ENCODE results near the gene ARHGAP26. TPM values are rescaled to one million over a fixed set of nuclear protein-coding genes. Genes with fewer than 3 reads are reported as not detected.

The ARHGAP26 gene
- total and polyA plus RNA-seq, 9 donors, result 1.9 to 47.1 (median 12.0) TPM

DNA sequence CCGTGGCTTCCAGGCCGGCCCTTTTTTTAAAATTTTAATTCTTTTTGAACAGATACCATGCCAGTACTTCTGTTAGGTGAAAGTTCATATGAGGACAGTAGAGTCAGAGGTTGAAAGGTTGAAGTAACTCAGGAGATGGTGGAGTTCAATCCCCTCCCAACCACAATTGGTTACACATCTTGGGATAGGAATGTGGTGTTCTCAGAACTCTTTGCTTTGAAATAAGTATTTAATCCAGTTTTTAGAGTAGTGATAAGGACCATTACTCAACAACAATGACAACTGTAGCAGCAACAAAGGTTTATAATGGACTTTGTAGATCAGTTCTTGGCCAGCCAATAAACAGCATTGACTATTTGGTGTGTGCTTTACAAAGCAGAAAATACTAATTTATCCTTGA is 116.0 kb downstream of the ARHGAP26 start:
- WGBS, 3 donors, result 47 to 50% (median 49%) methylated on average over 2 of the region's 2 CpGs
- TF ChIP-seq, protein P1, sequence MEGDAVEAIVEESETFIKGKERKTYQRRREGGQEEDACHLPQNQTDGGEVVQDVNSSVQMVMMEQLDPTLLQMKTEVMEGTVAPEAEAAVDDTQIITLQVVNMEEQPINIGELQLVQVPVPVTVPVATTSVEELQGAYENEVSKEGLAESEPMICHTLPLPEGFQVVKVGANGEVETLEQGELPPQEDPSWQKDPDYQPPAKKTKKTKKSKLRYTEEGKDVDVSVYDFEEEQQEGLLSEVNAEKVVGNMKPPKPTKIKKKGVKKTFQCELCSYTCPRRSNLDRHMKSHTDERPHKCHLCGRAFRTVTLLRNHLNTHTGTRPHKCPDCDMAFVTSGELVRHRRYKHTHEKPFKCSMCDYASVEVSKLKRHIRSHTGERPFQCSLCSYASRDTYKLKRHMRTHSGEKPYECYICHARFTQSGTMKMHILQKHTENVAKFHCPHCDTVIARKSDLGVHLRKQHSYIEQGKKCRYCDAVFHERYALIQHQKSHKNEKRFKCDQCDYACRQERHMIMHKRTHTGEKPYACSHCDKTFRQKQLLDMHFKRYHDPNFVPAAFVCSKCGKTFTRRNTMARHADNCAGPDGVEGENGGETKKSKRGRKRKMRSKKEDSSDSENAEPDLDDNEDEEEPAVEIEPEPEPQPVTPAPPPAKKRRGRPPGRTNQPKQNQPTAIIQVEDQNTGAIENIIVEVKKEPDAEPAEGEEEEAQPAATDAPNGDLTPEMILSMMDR (IDR thresholded peaks at IDR 0.05), result no peak
- no peak for TF ChIP-seq POLR2A (IDR thresholded peaks at IDR 0.05)
- no peak for TF ChIP-seq EP300 (IDR thresholded peaks at IDR 0.05)

DNA sequence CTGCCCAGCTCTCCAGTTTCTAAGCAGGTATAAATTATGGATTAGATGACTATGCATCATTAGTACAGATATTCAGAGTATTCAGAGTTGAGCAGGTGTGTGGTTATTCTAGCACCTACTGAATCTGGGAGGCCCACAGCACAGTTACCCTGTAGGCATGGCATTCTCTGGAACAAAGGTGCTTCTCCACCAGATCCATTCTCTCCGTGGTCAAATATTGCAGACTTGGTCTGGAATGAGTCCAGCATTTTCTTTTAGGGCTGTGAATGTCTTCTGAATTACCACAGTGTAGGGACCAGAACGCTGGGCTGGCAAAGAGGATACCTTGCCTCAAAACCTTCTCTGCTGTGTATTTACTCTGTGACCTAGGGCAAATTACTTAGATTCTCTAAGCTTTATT is 116.8 kb downstream of the ARHGAP26 start:
- Histone ChIP-seq H3K4me3 (no peak overlapping the region), H3K36me3 (no peaks in the 10 kb centered on the region), H3K27ac (no peak overlapping the region), H3K27me3 (no peaks in the 10 kb centered on the region), H3K4me1 (ENCODE audit: insufficient read depth) (no peaks in the 10 kb centered on the region), H3K9me3 (no peaks in the 10 kb centered on the region)
- intact Hi-C loops (cut with DNase I), result loop anchor here in 1 of 4 donors (5.0 kb wide), 2 partner anchors 120 to 175 kb away; no protein-coding TSS in a partner anchor
- WGBS, 3 donors, result 60 to 70% (median 61%) methylated on average over 2 of the region's 2 CpGs
- no peak for DNase-seq
- TF ChIP-seq POLR2A (IDR thresholded peaks at IDR 0.05) (no peak), EP300 (IDR thresholded peaks at IDR 0.05) (no peak)
- TF ChIP-seq, protein P1 (IDR thresholded peaks at IDR 0.05), result no peak

More for the DNA sequence above, 116.0 kb downstream of the ARHGAP26 start:
- no peak overlapping the region for H3K4me3 ChIP-seq
- H3K27ac ChIP-seq, result no peak overlapping the region
- no peak for DNase-seq
- H3K36me3 ChIP-seq, result no peaks in the 10 kb centered on the region
- no peaks in the 10 kb centered on the region for H3K9me3 ChIP-seq
- H3K4me1 ChIP-seq (ENCODE audit: insufficient read depth), result no peaks in the 10 kb centered on the region
- H3K27me3 ChIP-seq, result no peaks in the 10 kb centered on the region
- intact Hi-C loops (cut with DNase I), result loop anchor here in 1 of 4 donors (5.0 kb wide), 2 partner anchors 119 to 174 kb away; no protein-coding TSS in a partner anchor

DNA sequence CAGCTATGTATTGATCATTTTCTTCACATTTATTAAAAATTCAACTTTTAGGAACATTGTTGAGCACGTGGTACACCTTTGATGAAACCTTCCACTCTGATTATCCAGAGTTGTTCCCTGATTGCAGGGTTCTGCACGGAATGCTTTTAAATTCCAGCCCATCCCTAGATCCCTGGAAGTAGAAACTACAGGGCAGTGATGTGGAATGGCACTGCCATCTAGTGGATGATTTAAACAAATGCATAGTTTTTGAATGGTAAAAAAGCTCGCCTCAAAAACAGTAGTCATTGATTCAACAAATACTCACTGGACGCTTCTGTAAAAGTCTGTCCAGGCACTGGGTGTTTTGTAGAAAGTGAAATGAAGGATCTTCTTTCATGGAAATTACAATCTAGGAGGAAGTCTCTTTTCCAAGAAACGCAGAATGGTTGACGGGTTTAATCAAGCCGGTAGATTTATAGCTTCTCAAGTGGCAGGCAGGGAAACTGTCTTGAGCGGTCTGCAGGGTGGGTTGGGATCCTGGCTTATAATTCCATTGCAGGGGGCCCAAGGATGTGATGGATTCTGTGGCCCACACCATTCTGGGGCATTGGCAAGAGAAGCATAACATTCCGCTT is 118.4 kb downstream of the ARHGAP26 start:
- peak in 1 of 5 donors; percentile 43 for DNase-seq
- TF ChIP-seq POLR2A (IDR thresholded peaks at IDR 0.05), result no peak
- TF ChIP-seq, protein P1 (IDR thresholded peaks at IDR 0.05), result peak; percentile 26 to 63 (median 62)
- H3K9me3 ChIP-seq, result no peaks in the 10 kb centered on the region
- H3K27me3 ChIP-seq, result no peaks in the 10 kb centered on the region
- H3K4me3 ChIP-seq, result no peak overlapping the region
- H3K36me3 ChIP-seq, result no peaks in the 10 kb centered on the region
- WGBS, 3 donors, result 36 to 40% (median 36%) methylated on average over 9 of the region's 9 CpGs
- H3K27ac ChIP-seq, result no peak overlapping the region
- no peaks in the 10 kb centered on the region for H3K4me1 ChIP-seq (ENCODE audit: insufficient read depth)
- intact Hi-C loops (cut with DNase I), result loop anchor here in 1 of 4 donors (5.0 kb wide), 2 partner anchors 121 to 176 kb away; no protein-coding TSS in a partner anchor

DNA sequence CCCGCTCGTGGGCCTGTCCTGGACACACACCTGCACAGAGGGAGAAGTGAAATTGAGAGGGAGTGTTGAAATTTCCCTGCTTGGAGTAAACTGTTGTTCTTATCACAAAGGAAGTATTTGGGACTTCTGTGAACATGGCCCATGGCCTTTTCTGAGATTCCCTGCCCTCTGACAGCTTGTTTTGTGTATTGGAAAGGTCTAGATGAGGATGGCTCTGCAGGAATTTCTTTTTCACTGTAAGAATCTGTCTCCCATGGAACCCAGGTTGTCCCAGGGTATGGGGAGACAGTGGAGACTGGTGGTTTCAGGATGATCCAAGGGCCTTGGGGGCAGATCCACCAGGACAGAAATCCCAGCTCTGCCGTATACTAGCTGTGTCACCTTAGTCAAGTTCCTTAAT is 121.8 kb downstream of the ARHGAP26 start:
- WGBS, 3 donors, result 94 to 97% (median 95%) methylated on average over 3 of the region's 3 CpGs
- H3K4me3 ChIP-seq, result no peak overlapping the region
- no peaks in the 10 kb centered on the region for H3K36me3 ChIP-seq
- DNase-seq, result no peak
- no peaks in the 10 kb centered on the region for H3K9me3 ChIP-seq
- H3K27ac ChIP-seq, result no peak overlapping the region
- intact Hi-C loops (cut with DNase I), result no loop called here
- no peaks in the 10 kb centered on the region for H3K4me1 ChIP-seq (ENCODE audit: insufficient read depth)
- TF ChIP-seq POLR2A (IDR thresholded peaks at IDR 0.05) (no peak), EP300 (IDR thresholded peaks at IDR 0.05) (no peak)
- TF ChIP-seq, protein P1 (IDR thresholded peaks at IDR 0.05), result no peak
- H3K27me3 ChIP-seq, result no peaks in the 10 kb centered on the region
